Nephron progenitor cell (in vitro differentiated cells): ENCODE data around the gene CCDC180.

ENCODE experiments used
- DNase-seq: peaks from one replicate; pipeline ENCODE4 v3.0.0; 2021
- H3K27ac Mint-ChIP-seq: 2 replicates; pipeline ENCODE4 v1.8.0; 2021; ENCODE audit warnings: mild to moderate bottlenecking, moderate library complexity, mixed read lengths
- H3K27me3 Mint-ChIP-seq: 2 replicates; pipeline ENCODE4 v1.8.0; 2021; ENCODE audit warnings: mild to moderate bottlenecking, low read depth, mixed read lengths; ENCODE audit not compliant: poor library complexity
- H3K36me3 Mint-ChIP-seq: 2 replicates; pipeline ENCODE4 v1.8.0; 2021; ENCODE audit warnings: low read depth, mixed read lengths
- H3K4me1 Mint-ChIP-seq: 2 replicates; pipeline ENCODE4 v1.8.0; 2021; ENCODE audit warnings: mixed read lengths
- H3K4me3 Mint-ChIP-seq: 2 replicates; pipeline ENCODE4 v1.8.0; 2021; ENCODE audit warnings: mild to moderate bottlenecking, moderate library complexity, mixed read lengths
- H3K9me3 Mint-ChIP-seq: 2 replicates; pipeline ENCODE4 v1.8.0; 2021; ENCODE audit warnings: mild to moderate bottlenecking, moderate library complexity, mixed read lengths
- CTCF ChIP-seq: fragments of 200-600 bp; sonication (generic); IDR thresholded peaks from 2 replicates; pipeline ENCODE4 v1.5.0; 2021; ENCODE audit warnings: antibody characterized with exemption

Gene CCDC180

GRCh38 chr9:97297889-97298288, 9.6 kb upstream of the CCDC180 start:
- Mint-ChIP-seq H3K4me1 (peaks cover 12% of the 10 kb centered on the region), H3K9me3 (peaks cover 54% of the 10 kb centered on the region), H3K4me3 (no peak overlapping the region), H3K36me3 (peaks cover 63% of the 10 kb centered on the region), H3K27me3 (peaks cover 3% of the 10 kb centered on the region), H3K27ac (no peak overlapping the region)
- no peak for DNase-seq
- TF ChIP-seq CTCF = no peak

- Mint-ChIP-seq H3K27me3 (peaks cover 3% of the 10 kb centered on the region), H3K9me3 (peaks cover 71% of the 10 kb centered on the region), H3K36me3 (peaks cover 80% of the 10 kb centered on the region), H3K4me3 (no peak overlapping the region), H3K4me1 (no peaks in the 10 kb centered on the region), H3K27ac (no peak overlapping the region)
- TF ChIP-seq CTCF = no peak
- DNase-seq = no peak
These were observed 7.5 kb upstream of the CCDC180 start for GRCh38 chr9:97299809-97300414.

- Mint-ChIP-seq H3K36me3 (peaks cover 73% of the 10 kb centered on the region), H3K27ac (no peak overlapping the region), H3K27me3 (peaks cover 3% of the 10 kb centered on the region), H3K4me3 (no peak overlapping the region), H3K4me1 (no peaks in the 10 kb centered on the region), H3K9me3 (peaks cover 71% of the 10 kb centered on the region)
- TF ChIP-seq CTCF = no peak
- no peak for DNase-seq
These were observed 6.9 kb upstream of the CCDC180 start for GRCh38 chr9:97300586-97300985.

- no peak for TF ChIP-seq CTCF
- peaks cover 61% of the 10 kb centered on the region for H3K9me3 Mint-ChIP-seq
These were observed 5.5 kb upstream of the CCDC180 start for GRCh38 chr9:97301974-97302373.

GRCh38 chr9:97304586-97304985, 2.9 kb upstream of the CCDC180 start:
- TF ChIP-seq CTCF = no peak
- H3K27ac Mint-ChIP-seq = no peak overlapping the region

More at GRCh38 chr9:97301974-97302373, 5.5 kb upstream of the CCDC180 start:
- Mint-ChIP-seq H3K27ac (no peak overlapping the region), H3K27me3 (peaks cover 3% of the 10 kb centered on the region), H3K4me1 (no peaks in the 10 kb centered on the region), H3K4me3 (no peak overlapping the region), H3K36me3 (peaks cover 59% of the 10 kb centered on the region)
- DNase-seq = no peak

More at GRCh38 chr9:97304586-97304985, 2.9 kb upstream of the CCDC180 start:
- H3K9me3 Mint-ChIP-seq = peaks cover 38% of the 10 kb centered on the region
- no peak overlapping the region for H3K4me3 Mint-ChIP-seq
- H3K27me3 Mint-ChIP-seq = peaks cover 8% of the 10 kb centered on the region
- H3K36me3 Mint-ChIP-seq = peaks cover 36% of the 10 kb centered on the region
- H3K4me1 Mint-ChIP-seq = no peaks in the 10 kb centered on the region
- no peak for DNase-seq
